Measurements from ENCODE around the gene POR. TPM values are rescaled to one million over a fixed set of nuclear protein-coding genes. Genes with fewer than 3 reads are reported as not detected.
A peak's percentile ranks its signal among the peaks of the same experiment; 100 is the strongest.
"Not testable (repeated sequence)": the region's sequence is repeated elsewhere in the genome, so short reads cannot be mapped to it uniquely, and the experiment has no call there.

Gene POR
- total RNA-seq (2014; rRNA removed; shearing (Covaris generic)), result 53.4 and 57.5 TPM in 2 replicates
- polyA plus RNA-seq (2014; cell fraction: nucleus; rRNA removed), result 112 and 139 TPM in 2 replicates

DNA sequence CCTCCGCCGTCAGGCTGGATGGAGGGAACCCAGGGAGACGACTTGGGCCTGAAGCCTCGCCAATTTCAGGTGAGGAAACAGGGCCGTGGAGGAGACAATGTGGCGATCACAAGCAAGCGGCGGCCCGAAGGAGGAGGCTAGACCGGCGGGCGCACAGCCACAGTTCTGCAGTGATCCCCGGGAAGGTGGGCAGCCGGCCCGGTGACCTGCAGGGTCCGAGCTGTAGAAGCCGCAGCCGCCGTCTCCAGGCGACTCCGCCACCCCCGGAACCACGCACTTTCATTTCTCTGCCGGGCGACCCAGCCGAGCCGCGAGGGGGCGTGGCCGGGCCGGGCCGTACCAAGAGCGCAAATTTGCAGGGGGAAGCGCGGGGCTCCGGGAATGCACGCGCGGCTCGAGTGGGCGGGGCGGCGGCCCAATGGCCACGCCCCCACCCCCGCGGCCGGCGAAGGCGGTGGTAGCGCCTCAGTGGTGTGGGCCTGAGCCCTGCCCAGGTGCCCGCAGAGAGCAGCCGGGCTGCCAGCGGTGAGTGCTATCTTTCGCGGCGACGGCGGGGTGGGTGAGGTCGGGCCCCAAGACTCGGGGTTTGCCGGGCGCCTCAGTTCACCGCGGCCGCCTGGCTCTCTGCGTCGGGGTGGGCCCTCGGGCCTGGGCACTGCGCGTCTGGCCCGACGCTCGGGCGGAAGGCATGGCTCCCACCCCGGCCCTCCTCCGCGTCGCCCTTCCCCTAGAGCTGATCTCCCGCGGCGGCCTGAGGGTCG is at the start of gene POR:
TSS of gene POR (plus strand) at position 501 of the 761 bp plus-strand sequence. CDS start 38,847 bp downstream, outside the sequence.
- DNase-seq (ENCODE audit: extremely low read depth, low read depth), result peak; percentile 89

- no peak for DNase-seq (ENCODE audit: extremely low read depth, low read depth)
These were observed 48.9 kb upstream of the POR start for GRCh38 chr7:75866114-75866488.

DNA sequence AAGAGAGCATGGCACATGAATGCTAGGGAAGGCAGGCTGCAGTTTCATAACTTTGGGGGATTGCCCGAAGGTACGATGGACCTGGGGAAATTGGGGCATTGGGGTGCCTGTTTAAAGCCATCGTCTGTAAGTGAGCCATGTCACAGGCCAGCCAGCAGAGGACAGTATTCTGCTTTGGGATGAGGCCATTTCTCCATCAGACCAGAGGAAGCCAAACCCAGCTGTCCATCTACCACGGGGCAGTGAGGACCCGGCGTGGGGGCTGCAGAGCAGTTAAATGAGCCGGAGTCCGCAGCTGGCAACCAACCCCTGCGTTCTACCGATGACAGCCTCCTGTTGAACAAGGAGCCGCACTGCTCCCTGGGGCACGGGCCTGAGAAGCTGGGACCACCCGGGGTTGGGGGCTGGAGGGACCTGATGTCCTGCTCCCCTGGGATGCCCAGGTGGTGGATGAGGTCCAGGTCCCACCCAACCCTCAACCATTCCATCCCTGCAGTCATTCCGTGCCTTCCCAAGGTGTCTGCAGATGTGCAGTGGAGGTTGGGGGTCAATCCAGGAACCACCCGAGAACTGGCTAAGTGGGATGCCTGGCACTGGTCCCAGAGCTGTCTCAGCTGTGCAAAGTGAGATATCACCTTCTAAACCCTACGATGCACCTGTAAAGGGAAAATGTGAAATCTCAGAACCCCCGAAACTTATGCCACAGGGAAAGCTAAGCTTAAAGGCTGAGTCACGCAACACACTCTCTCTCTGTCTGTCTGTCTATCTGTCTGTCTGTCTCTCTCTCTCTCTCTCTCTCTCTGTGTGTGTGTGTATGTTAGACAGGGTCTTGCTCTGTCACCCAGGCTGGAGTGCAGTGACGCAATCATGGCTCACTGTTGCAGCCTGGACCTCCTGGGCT is 48.2 kb upstream of the POR start:
- DNase-seq (ENCODE audit: extremely low read depth, low read depth), result peak; percentile 70

GRCh38 chr7:75867390-75867717 is 47.6 kb upstream of the POR start:
- DNase-seq (ENCODE audit: extremely low read depth, low read depth), result no peak

- no peak for DNase-seq (ENCODE audit: extremely low read depth, low read depth)
These were observed 46.8 kb upstream of the POR start for GRCh38 chr7:75868153-75868552.

- no peak for DNase-seq (ENCODE audit: extremely low read depth, low read depth)
These were observed 45.1 kb upstream of the POR start for GRCh38 chr7:75869776-75870379.

GRCh38 chr7:75870557-75871161 is 44.3 kb upstream of the POR start:
- DNase-seq (ENCODE audit: extremely low read depth, low read depth), result no peak

DNA sequence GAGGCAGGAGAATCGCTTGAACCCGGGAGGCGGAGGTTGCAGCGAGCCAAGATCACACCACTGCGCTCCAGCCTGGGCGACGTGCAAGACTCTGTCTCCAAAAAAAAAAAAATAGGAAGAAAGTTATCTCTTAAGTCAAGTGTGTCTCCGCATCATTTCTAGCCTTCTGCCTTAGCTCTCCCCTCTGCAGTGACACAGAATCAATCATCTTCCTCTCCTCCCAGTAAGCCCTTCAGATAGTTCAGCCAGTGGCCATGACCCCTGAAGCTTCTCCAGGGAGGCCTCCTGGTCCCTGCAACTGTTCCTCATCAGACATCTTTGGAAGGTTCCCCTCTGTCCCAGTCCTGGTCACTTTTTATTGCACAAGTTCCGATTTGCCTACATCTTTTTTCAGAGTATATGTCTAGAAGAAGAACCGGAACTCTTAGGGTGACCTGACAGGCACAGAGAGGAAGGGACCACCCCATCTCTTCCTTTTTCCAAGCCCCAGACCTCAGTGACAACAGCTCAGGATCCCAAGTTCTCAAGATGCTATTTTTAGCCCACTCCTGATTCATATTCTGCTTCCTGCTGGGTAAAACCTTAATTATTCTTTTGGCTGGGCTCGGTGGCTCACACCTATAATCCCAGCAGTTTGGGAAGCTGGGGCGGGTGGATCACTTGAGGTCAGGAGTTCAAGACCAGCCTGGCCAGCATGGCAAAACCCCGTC is 42.7 kb upstream of the POR start:
- DNase-seq (ENCODE audit: extremely low read depth, low read depth), result no peak

- not testable (repeated sequence) for DNase-seq (ENCODE audit: extremely low read depth, low read depth)
These were observed 40.8 kb upstream of the POR start for GRCh38 chr7:75874180-75874579.

GRCh38 chr7:75875113-75876080 is 39.6 kb upstream of the POR start:
- DNase-seq (ENCODE audit: extremely low read depth, low read depth), result no peak

GRCh38 chr7:75876126-75876881 is 38.7 kb upstream of the POR start:
- DNase-seq (ENCODE audit: extremely low read depth, low read depth), result no peak

DNA sequence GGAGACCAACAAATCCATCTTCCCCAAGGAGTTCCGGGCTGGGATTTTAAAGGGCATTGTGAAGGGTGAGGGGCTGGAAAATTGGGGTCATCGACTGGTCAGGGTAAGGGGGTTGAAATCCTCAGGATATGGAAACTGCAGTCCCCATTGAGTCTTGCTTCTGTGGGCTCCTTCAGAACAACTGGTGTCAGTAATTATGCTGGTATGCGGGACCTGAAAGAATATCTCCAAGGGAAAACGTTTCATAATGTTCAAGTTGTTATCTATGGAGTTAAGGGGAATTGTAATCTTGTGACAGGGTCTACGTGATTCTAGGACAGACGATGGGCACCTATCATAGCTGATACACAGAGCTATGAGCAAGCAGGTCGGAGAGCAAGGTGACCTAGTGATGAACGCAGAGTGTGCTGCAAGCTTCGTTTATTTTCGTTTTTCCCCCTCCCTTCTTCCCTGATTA is 36.6 kb upstream of the POR start:
- no peak for DNase-seq (ENCODE audit: extremely low read depth, low read depth)

GRCh38 chr7:75878769-75879611 is 36.0 kb upstream of the POR start, which contains the start of gene RHBDD2:
TSS of gene RHBDD2 (plus strand) at chr7:75879034. CDS start at chr7:75879083, 49 bp downstream.
- DNase-seq (ENCODE audit: extremely low read depth, low read depth), result peak; percentile 93

GRCh38 chr7:75879771-75880184 is 35.2 kb upstream of the POR start:
- no peak for DNase-seq (ENCODE audit: extremely low read depth, low read depth)

GRCh38 chr7:75880242-75880641 is 34.7 kb upstream of the POR start:
- DNase-seq (ENCODE audit: extremely low read depth, low read depth), result no peak

DNA sequence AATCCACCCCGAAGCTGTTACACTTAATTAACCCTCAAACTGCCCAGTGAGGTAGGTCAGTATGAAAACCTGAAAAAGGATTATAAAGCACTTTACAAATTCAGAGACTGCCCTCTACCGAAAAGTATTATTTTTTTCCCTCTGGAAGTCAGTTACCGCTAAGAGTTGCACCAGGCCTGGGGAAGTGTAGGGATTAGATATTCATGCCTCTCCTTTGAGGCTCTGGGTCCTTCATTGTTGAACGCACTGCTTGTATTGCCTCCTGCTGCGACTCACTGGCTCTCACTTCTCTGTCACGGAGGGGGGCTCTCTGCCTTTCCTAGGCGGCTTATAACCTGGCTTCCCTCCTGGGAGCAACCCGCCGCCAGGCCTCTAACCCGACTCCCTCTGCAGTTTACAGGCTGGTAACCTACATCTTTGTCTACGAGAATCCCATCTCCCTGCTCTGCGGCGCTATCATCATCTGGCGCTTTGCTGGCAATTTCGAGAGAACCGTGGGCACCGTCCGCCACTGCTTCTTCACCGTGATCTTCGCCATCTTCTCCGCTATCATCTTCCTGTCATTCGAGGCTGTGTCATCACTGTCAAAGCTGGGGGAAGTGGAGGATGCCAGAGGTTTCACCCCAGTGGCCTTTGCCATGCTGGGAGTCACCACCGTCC is 33.4 kb upstream of the POR start:
- DNase-seq (ENCODE audit: extremely low read depth, low read depth), result no peak
